Activated gamma-delta T cell treated with anti-CD3 and anti-CD28 coated beads, Interleukin-2, amount 50 U/mL, for 16 hours (primary cell): ENCODE measurements around the gene TIMM8A.

Experiments
- DNase-seq: peaks from one replicate; pipeline ENCODE4 v3.0.0-alpha.2; 2020; ENCODE audit warnings: low read depth

TIMM8A gene

GRCh38 chrX:101348452-101349192 is at the start of gene TIMM8A:
Gene TIMM8A (minus strand): TSS chrX:101348742. CDS start chrX:101348664, 78 bp downstream.
- peak; percentile 62 for DNase-seq

GRCh38 chrX:101397779-101398178 is 49.2 kb upstream of the TIMM8A start:
- no peak for DNase-seq

- DNase-seq = no peak
Measured at GRCh38 chrX:101395789-101396188, 47.2 kb upstream of the TIMM8A start.

GRCh38 chrX:101394372-101394771 is 45.8 kb upstream of the TIMM8A start:
- no peak for DNase-seq

- no peak for DNase-seq
Measured at GRCh38 chrX:101393530-101394305, 45.2 kb upstream of the TIMM8A start.

- DNase-seq = no peak
Measured at GRCh38 chrX:101391831-101392230, 43.3 kb upstream of the TIMM8A start.

- DNase-seq = peak; percentile 75
Measured at GRCh38 chrX:101390664-101391525, 42.4 kb upstream of the TIMM8A start, which contains the start of gene RPL36A. Gene RPL36A (plus strand): TSS chrX:101391011. CDS start chrX:101391044, 33 bp downstream.

GRCh38 chrX:101388604-101389003 is 40.1 kb upstream of the TIMM8A start:
- no peak for DNase-seq

- DNase-seq = no peak
Measured at GRCh38 chrX:101386542-101386885, 38.0 kb upstream of the TIMM8A start.

- DNase-seq = no peak
Measured at GRCh38 chrX:101385795-101386541, 37.4 kb upstream of the TIMM8A start, which contains the start of gene BTK. Gene BTK (minus strand): TSS chrX:101386191. CDS start chrX:101375284, 10,907 bp downstream.

GRCh38 chrX:101385026-101385684 is 36.6 kb upstream of the TIMM8A start:
- no peak for DNase-seq

- no peak for DNase-seq
Measured at GRCh38 chrX:101383679-101384205, 35.2 kb upstream of the TIMM8A start.

- DNase-seq = no peak
Measured at GRCh38 chrX:101377547-101377946, 29.0 kb upstream of the TIMM8A start.

- no peak for DNase-seq
Measured at GRCh38 chrX:101370888-101371504, 22.5 kb upstream of the TIMM8A start.

- DNase-seq = no peak
Measured at GRCh38 chrX:101369687-101370086, 21.1 kb upstream of the TIMM8A start.

- no peak for DNase-seq
Measured at GRCh38 chrX:101368800-101369199, 20.3 kb upstream of the TIMM8A start.

- DNase-seq = no peak
Measured at GRCh38 chrX:101365301-101365795, 16.8 kb upstream of the TIMM8A start.

- DNase-seq = no peak
Measured at GRCh38 chrX:101362757-101363156, 14.2 kb upstream of the TIMM8A start.

GRCh38 chrX:101362116-101362515 is 13.6 kb upstream of the TIMM8A start:
- no peak for DNase-seq

GRCh38 chrX:101360390-101360789 is 11.8 kb upstream of the TIMM8A start:
- DNase-seq = no peak
